ENCODE measurements around the gene IGLL5.
"Not testable (repeated sequence)": the region's sequence is repeated elsewhere in the genome, so short reads cannot be mapped to it uniquely, and the experiment has no call there.

The IGLL5 gene

DNA sequence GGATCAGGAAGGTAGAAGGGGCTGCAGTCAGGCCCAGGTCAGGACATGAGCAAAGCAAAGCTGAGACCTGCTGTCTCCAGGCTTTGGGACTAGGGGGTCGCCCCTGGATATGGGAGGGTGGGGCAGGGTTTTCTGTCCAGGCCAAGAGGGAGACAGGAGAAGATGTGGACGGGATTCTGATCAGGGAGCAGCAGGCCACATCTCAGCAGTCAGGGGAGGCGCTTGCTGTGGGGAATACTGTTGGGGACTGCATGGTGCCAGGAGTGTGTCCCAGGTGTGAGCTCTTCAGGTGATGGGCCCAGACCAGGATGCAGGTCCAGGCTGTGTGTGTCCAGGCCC lies 29.3 kb downstream of the IGLL5 start:
- no peak for DNase-seq

DNA sequence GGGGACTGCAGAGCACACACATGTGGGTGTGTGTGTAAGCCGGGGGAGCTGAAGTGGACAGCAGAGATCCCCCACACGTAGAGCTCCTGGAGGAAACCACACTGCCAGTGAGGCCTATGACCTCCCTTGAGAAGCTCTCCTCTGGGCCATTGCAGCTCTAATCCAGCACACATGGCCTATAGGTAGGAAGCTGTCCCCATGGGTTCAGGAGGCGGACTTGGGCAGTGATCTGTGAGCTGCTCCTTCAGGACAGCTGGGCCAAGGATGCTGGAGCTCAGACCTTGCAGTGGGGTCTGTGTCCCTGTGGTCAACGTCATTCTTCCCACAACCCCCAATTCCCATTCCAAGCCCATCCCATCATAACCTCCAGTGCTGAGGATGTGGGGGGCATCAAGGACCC lies 29.8 kb downstream of the IGLL5 start:
- no peak for DNase-seq

DNA sequence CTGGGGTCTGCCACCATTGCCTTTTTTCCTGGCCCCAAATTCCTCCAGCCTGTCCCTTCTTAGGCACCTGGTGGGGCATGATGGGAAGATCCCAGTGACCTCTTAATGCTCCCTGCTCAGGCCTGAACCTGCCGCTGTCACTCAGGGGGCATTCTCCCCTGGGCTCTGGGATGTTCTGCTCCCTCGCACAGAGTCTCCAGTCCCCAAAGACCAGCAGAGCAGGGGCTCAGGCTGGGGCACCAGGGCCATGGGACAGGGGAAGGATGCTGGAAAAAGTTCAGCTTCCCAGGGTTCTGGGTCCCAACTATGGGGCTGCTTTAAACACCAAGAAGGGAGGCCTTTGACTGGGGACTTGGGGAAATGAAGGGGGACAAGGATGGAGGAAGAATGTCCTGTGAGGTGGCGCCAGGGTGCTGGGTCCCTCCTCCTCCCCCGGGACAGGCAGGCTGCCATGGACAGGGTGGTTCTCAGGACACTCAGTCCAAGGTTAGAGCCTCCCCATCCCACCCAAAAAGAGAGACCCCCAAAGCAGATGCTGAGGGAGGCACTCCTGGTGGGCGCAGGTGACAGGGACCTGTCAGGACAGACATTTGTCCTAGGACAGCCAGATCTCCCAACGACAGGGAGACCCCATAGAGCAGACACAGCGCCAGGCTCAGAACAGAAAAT lies 30.8 kb downstream of the IGLL5 start:
- DNase-seq = no peak

DNA sequence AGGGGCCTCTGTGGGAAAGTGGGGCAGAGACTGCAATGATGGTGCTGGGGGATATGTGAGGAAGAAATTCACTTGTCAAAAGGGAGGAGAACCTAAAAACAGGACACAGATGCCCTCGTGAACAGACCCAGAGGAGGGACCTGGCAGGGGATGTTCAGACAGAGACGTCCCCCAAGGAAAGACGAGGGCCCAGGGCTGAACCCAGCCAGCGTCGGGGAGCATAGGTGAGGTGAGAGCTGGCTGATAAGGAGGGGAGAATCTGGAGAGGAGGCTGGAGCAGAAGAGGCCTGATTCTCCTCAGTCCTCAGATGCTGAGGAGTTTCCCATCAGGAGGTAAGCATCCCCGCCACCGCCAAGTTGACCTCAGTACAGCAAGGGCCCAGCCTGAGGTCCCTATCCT lies 31.4 kb downstream of the IGLL5 start:
- DNase-seq = no peak

DNA sequence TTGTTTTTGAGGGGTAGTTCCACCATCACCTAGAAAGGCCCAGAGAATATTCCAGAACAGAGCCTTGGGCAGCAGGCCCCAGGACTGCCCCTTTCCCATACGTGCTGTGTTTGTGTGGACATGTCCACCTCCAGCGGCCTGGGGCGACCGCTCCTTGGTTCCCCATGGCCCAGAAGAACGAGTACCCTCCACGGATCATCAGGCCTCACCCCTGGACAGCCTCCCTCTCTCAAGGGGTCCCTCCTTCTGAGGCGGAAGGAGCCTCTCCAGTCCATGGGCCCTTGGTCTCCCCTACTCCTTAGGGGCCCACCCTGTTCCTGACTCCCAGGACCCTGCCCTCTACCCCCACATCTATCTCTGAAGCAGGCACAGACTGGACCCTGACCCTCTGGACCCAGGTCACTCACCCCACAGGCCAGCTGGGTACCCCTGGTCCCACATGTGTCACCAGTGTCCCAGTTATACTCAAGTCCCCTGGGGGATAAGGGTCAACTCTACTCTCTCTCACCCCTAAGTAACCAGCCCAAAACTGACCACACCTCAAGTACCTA lies 32.6 kb downstream of the IGLL5 start:
- DNase-seq = no peak

DNA sequence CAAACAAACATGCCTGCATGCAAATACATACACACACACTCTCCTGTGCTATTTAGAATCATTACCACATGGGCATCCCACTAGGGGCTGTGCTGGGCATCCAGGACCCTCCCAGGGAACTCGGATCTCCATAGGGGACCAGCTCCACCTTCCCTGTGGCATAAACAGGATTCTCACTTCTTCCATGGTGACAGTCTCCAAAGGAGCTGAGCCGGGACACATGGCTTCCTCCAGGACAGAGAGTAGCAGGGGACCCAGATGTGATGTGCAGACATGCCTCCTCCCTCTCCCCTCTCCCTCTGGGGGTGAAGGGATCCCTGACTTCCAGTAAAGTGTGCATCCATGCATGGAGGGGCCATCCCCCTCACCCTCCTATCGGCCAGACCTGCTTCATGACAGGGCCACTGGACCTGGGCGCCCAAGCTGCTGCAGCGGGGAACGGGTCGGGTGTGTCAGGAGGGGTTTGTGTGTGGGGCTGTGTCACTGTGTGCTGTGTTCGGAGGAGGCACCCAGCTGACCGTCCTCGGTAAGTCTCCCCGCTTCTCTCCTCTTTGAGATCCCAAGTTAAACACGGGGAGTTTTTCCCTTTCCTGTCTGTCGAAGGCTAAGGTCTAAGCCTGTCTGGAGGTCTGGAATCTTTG lies 33.4 kb downstream of the IGLL5 start:
- no peak for DNase-seq

DNA sequence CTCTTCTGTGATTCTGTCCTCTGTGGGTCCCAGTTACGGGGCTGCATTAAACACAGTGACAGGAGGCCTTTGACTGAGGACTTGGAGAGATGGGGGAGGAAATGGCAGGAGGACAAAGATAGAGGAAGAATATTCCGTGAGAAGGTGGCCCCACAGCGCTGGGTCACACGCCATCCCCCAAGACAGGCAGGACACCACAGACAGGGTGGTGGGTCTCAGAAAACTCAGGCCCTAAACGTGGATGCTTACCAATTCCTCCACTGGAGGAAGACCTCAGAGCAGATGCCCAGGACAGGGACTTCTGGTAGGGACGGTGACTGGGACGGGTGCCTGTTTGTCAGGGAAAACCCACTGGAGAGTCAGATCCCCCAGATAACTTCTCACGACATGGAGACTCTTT lies 34.0 kb downstream of the IGLL5 start:
- no peak for DNase-seq

DNA sequence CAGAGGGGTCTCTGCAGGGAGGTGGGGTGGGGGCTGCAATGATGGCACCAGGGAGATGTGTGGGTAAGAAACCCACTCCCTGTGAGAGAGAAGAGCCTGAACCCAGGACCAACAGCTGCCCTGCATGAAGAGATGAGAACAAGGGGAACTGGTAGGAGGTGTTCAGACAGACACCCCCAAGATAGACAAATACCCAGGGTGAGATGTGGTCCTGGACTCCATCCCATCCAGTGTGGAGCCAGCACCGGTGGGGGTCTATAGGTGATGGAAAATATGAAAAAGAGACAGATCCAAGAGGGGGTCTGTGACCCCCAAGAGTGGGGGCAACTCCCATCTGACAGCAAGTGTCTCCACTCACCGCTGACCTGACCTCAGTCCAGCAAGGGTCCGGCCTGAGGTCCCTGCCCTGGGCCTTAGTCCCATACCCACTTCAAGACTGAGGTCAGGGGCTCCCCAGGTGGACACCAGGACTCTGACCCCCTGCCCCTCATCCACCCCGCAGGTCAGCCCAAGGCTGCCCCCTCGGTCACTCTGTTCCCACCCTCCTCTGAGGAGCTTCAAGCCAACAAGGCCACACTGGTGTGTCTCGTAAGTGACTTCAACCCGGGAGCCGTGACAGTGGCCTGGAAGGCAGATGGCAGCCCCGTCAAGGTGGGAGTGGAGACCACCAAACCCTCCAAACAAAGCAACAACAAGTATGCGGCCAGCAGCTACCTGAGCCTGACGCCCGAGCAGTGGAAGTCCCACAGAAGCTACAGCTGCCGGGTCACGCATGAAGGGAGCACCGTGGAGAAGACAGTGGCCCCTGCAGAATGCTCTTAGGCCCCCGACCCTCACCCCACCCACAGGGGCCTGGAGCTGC lies 34.7 kb downstream of the IGLL5 start:
- not testable (repeated sequence) for DNase-seq

DNA sequence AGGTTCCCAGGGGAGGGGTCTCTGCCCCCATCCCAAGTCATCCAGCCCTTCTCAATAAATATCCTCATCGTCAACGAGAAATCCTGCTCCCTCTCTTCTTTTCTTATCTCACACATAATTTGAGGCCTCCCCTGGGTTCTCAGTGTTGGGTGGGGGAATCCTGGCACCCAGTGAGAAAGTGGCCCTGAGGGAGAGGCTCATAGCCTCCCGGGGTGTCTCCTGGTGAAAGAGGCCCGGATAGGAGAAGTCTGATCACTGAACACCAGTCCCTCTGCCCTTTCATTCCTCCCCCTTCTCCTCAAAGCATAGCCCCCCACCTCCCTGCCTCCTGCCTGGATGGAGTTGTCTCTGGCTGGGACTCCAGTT lies 35.3 kb downstream of the IGLL5 start:
- no peak for DNase-seq

DNA sequence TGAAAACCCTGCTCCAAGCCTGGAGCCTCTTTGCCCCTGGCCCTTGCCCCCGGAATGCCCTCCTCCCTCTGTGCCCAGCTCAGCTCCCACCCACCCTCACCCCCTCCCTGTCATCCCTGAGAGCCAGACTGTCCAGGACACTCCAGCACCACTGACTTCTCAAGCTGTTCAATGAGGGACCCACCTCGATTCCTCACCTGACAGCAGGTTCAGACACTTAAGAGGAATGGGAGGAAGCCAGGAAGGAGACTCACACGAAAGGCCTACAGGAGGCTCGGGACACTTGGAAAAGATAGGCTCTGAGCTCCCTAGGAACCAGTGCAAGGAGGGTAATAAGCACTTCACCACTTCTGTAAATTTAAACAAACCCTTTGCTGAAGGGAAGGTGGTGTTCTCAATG lies 35.8 kb downstream of the IGLL5 start:
- DNase-seq = no peak

DNA sequence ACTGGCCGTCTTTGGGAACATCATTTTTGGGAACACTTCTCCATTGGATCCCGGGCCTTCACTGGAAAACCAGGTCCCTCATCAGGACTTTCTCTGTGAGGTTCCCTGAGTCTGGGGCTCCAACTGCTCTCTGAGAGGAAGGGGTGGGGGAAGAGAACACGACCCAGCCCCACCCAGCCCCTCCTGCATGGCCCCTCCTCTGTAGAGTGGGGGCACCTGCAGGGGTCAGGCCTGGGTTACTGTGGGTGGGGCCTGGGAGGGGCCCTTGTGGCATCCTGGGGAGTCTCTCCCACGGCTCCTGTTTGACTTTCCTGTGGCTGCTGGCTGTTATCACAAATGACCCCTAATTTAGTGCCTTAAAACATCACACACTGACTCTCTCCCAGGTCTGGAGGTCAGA lies 36.3 kb downstream of the IGLL5 start:
- no peak for DNase-seq

DNA sequence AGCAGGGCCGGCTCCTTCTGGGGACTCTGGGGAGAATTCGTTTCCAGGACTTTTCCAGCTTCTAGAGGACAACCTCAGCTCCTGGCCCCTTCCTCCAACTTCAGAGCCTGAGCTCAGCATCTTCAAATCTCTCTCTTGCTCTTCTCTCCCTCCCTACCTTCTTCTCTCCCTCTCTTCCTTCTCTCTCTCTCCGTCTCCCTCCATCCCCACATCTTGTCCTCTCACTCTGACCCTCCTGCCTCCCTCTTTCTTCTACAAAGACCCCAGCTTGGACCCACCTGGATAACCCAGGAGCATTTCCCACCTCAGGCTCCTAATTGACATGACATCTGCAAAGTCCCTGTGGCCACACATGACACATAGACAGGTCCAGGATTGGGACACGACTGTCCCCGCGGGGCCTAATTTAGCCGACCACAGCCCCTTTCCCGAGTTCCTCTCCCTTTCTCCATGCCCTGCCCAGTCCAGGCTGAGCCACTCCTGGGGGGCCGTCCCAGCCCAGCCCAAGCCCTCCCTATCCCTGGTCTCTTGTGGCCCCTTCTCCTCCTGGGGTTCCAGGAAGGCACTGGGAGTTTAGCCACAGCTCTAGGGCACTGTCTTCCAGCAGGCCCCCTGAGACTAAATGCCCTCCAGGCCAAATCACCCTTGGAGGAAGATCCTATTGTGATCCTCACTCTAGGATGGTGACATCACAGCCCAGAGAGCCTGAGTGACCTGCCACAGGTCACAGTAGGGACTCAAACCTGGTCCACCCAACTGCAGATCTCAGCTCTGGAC lies 36.9 kb downstream of the IGLL5 start:
- no peak for DNase-seq

DNA sequence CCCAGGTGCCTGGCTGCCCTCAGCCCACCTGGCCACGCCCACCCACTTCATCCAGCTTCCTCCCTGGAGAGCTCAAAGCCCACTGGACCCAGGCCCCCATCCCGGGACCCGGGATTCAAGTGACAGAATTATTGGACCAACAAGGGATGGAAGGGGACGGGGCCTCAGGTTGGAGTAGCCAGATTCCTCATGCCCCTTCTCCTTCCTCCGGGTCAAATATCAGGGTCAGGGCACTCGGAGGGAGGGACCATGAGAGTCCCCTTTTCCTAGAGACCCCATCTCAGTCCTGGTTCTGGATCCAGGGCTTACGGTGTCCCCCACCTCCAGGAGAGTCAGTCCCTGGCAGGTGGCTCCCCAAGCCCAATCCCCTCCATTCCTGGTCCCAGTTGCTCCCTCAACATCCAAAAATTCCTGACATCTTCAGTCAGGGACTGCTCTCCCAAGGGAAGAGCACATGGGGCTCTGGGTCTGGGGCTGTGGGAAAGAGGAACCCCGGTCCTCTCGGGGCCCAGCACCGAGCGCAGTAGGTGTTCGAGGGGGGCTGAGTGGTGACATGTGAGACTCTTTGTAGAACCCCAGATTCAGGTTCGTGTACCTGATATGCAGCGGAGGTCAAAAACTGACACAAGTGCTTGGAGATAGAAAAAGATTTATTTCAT lies 37.7 kb downstream of the IGLL5 start:
- no peak for DNase-seq

DNA sequence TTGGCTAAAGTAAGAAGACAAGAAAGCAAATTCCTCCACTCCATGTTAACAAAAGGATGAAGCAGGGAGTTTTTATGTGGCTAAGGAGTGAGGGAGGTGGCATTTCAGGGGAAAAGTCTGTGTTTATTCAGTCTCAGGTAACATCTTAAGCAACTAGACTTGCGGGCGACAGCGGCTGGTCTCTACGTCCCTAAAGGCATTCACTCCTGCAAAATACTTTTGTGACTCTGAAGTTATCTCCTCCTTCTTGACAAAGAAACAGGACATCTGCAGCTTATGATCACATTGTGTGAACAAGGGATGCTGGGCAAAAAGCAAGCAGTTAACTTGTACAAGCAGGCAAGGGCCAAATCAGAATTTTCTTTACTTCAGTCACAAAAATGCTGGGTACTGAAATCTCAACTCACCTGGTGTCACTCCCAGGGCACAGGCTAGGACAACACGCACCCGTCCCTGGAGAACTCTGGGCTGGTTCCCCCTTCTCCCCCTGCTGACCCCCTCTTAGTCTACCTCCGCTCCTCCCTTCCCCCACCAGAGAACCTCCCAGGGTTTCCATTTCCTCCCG lies 38.3 kb downstream of the IGLL5 start:
- no peak for DNase-seq

DNA sequence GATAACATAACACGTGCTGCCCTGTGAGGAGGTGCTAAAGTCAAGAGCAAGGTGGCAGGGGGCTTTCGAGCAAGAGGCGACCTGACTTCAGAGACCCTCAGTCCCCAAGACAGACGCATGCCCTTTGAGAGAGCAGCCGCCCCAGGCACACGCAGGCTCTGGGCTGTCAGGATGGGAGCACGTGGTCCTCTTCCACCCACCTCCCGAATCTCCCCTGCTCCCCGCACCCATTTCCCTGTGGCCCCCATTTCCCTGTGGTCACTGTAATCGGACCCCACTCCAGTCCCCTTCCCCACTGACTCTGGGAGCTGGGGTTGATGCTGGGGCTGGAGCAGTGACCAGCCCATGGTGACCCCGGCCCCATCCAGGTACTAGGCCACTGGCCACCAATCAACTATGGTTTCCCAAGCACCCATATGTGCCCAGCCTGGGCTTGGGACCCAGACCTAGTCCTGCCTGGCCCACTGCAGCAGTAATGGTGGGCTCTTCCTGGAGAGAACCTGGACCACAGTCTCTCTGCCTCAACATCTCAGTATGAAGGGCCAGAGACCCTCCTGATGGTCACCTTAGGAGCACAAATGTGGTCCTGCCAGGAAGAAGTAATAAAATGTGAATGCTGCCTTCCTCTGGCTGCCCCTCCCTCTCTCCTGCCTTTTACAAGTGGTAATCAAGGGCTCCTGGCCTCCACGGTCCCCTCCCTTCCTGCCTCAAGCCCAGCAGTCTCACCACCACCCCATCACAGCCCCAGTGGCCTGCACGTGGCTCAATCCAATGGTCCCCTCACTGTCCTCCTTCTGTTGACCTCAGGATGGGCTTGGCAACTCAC lies 39.0 kb downstream of the IGLL5 start:
- DNase-seq = no peak

DNA sequence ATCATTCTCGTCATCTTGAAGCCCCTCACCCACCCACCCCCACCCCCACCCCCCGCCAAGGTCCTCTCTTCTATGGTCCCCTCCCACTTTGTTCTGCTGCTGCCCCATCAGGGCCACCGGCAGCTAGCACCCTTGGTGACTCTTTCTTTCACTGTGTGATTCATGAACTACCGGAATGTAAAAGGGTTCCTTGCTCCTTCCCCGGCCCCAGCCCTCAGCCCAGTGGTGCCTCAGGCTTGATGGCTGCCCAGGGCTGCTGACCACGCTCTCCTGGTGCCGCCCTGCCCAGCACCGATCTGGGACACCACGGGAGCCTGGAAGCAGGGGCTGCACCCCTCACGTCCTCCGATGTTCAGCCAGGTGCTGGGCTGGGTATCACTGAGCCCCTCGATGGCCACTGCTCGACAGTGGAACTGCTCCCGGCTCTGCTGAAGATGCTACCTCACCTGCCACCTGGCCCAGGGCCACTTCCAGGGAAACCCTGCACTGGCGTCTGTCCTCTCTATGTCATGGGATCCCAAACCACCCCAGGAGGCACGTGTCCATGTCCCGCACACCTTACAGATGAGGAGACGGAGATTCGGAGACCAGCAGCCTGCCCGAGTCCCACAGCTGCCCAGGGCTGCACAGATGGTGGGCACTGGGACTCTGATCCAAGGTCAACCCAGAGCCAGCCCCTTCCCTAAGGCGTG lies 39.7 kb downstream of the IGLL5 start:
- DNase-seq = no peak

DNA sequence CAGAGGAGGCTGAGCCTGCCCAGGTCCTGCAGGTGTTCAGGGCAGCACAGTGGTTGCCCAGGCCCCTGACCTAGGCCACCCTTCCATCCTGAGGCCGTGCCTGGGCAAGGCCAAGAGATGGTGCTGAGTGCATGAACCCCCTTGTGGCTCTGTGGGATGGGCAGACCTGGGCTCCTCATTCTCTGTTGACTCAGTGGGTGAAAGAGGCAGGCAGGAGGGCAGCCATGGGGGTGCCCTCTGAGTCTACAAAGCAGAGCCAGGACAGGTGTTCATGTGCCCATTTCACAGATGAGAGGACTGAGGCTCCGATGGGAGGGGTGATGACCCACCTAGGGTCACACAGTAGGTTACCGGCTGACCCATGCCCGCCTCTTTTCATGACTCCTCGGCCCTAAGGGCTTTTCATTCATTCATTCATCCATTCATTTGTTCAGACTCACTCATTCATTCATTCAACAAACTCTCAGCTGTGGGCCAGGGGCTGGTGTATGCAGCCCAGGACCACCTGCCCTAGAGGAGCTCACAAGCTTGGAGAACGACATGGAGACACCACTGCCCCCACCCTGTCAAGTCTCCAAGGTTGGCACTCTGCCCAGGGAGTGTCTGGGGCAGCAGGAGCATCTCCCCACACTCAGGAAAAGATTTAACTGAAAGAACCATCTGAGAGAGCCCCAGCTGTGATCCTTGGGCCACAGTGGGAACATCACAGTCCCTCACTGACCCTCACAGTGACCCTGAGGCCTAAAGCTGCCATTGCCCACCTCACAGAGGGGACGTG lies 40.5 kb downstream of the IGLL5 start:
- DNase-seq = no peak

DNA sequence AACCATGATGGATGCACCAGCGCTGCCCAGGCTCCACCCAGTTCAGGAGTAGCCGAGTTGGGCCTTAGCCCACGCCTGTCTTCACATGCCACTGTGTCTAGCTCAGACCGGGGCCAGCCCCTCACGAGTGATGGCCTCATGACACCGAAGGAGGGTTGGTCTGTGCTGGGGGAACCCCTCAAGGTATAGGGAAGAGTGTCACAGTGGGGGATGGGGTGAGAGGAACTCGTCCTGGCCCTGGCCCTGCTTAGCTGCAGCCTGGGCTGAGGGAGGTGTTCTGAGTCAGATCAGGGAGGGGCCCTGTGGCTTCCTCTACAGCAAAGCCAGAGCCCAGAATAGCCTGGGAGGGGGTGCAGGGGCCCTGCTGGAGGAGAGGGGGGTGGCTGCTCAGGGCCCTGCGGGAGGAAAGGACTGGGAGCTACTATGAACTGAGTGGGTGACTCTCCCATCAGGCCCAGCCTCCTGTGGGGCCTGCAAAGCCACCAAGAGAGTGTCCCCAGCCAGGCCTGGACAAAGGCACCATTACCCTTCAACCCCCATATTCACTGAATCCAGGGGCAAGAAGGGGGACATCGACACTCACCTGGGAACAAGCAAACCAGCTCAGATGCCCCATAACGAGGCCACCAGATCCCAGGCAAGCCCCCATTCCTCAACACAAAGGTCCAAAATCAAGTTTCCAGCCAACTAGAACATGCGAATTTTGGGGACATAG lies 41.2 kb downstream of the IGLL5 start:
- no peak for DNase-seq

Data from GOT3 (cell line).